ENCODE measurements around the gene FITM1.

FITM1 gene

DNA sequence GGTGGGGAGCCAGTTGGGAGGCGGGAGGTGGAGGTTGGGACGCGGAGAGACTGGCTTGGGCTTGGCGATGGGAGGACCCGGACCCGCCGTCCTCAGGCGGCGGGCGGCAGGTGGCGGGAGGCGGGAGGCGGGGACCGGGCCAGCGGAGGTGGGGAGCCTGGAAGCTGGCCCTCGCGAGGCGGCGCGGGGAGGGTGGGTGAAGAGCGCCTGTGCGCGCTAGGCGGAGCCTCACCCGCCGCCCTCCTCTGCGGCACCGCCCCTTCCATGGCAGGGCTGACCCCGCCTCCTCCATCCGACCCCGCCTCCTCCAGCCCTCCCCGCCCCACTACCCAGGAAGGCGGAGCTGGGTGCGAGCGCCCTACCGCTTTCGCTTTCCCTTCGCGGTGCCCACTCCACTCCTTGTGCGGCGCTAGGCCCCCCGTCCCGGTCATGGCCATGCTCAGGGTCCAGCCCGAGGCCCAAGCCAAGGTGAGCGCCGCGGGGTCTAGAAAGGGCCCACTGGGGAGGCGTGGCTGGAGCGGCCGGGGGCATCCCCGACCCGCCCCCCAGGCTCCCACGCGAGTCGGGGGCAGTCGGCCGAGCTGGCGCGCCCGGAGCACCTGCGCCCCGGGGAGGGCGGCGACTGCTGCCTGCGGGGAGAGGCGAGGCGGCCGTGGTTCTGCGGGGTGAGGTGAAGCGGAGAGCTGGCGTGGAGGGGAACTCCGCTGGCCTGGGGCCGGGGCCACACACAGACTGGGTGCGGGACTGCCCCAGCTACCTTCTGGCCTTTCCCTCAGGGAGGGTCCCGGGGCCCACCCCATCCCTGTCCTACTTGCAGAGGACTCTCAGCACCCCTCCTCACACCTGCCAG, 5.6 kb downstream of the FITM1 start, which contains the start of gene PSME1 (continued):
- TF ChIP-seq, protein P1, sequence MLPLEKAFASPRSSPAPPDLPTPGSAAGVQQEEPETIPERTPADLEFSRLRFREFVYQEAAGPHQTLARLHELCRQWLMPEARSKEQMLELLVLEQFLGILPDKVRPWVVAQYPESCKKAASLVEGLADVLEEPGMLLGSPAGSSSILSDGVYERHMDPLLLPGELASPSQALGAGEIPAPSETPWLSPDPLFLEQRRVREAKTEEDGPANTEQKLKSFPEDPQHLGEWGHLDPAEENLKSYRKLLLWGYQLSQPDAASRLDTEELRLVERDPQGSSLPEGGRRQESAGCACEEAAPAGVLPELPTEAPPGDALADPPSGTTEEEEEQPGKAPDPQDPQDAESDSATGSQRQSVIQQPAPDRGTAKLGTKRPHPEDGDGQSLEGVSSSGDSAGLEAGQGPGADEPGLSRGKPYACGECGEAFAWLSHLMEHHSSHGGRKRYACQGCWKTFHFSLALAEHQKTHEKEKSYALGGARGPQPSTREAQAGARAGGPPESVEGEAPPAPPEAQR (tag by site-specific recombination; IDR thresholded peaks at IDR 0.05) = no peak
- TF ChIP-seq PRDM1 (tag by site-specific recombination; IDR thresholded peaks at IDR 0.05) (no peak), ZNF707 (tag by site-specific recombination; IDR thresholded peaks at IDR 0.05) (no peak), GLI2 (tag by site-specific recombination; IDR thresholded peaks at IDR 0.05; ENCODE audit: borderline replicate concordance, low read depth) (no peak), ZNF335 (tag by site-specific recombination; conservative IDR thresholded peaks at IDR 0.05) (peak; percentile 71; the same call in 1 of the 2 replicates), ZNF677 (tag by site-specific recombination; IDR thresholded peaks at IDR 0.05) (no peak), ZNF19 (tag by site-specific recombination; IDR thresholded peaks at IDR 0.05; ENCODE audit: low read depth) (no peak), ZNF394 (tag by site-specific recombination; IDR thresholded peaks at IDR 0.05; ENCODE audit: borderline replicate concordance) (no peak), ZSCAN30 (tag by site-specific recombination; IDR thresholded peaks at IDR 0.05) (no peak), ZNF664 (tag by site-specific recombination; IDR thresholded peaks at IDR 0.05) (no peak), SCRT2 (tag by site-specific recombination; IDR thresholded peaks at IDR 0.05) (peak; percentile 76), ZBTB7A (tag by site-specific recombination; IDR thresholded peaks at IDR 0.05; ENCODE audit: low read depth) (0 out of 2 replicates have a peak, but pooled peaks have one; percentile 14), KLF16 (tag by site-specific recombination; IDR thresholded peaks at IDR 0.05) (peak; percentile 76), ZNF132 (tag by site-specific recombination; IDR thresholded peaks at IDR 0.05; ENCODE audit: borderline replicate concordance) (no peak), SCRT1 (tag by site-specific recombination; IDR thresholded peaks at IDR 0.05; ENCODE audit: borderline replicate concordance) (no peak; the same call in 1 of the 2 replicates), OSR2 (tag by site-specific recombination; IDR thresholded peaks at IDR 0.05) (no peak; the same call in 1 of the 2 replicates), ZNF530 (tag by site-specific recombination; IDR thresholded peaks at IDR 0.05; ENCODE audit: low read depth) (no peak), ZNF624 (tag by site-specific recombination; IDR thresholded peaks at IDR 0.05) (no peak), ZFP37 (tag by site-specific recombination; IDR thresholded peaks at IDR 0.05) (no peak), ZSCAN23 (tag by site-specific recombination; IDR thresholded peaks at IDR 0.05) (no peak), ZBTB1 (tag by site-specific recombination; IDR thresholded peaks at IDR 0.05) (0 out of 2 replicates have a peak, but pooled peaks have one; percentile 7), ZNF311 (tag by site-specific recombination; IDR thresholded peaks at IDR 0.05; ENCODE audit: borderline replicate concordance) (no peak), ZFP41 (tag by site-specific recombination; IDR thresholded peaks at IDR 0.05; ENCODE audit: borderline replicate concordance) (no peak)
- TF ChIP-seq, protein P2, sequence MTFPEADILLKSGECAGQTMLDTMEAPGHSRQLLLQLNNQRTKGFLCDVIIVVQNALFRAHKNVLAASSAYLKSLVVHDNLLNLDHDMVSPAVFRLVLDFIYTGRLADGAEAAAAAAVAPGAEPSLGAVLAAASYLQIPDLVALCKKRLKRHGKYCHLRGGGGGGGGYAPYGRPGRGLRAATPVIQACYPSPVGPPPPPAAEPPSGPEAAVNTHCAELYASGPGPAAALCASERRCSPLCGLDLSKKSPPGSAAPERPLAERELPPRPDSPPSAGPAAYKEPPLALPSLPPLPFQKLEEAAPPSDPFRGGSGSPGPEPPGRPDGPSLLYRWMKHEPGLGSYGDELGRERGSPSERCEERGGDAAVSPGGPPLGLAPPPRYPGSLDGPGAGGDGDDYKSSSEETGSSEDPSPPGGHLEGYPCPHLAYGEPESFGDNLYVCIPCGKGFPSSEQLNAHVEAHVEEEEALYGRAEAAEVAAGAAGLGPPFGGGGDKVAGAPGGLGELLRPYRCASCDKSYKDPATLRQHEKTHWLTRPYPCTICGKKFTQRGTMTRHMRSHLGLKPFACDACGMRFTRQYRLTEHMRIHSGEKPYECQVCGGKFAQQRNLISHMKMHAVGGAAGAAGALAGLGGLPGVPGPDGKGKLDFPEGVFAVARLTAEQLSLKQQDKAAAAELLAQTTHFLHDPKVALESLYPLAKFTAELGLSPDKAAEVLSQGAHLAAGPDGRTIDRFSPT (tag by site-specific recombination; IDR thresholded peaks at IDR 0.05) = peak; percentile 65; the same call in 1 of the 2 replicates
- TF ChIP-seq, protein P3, sequence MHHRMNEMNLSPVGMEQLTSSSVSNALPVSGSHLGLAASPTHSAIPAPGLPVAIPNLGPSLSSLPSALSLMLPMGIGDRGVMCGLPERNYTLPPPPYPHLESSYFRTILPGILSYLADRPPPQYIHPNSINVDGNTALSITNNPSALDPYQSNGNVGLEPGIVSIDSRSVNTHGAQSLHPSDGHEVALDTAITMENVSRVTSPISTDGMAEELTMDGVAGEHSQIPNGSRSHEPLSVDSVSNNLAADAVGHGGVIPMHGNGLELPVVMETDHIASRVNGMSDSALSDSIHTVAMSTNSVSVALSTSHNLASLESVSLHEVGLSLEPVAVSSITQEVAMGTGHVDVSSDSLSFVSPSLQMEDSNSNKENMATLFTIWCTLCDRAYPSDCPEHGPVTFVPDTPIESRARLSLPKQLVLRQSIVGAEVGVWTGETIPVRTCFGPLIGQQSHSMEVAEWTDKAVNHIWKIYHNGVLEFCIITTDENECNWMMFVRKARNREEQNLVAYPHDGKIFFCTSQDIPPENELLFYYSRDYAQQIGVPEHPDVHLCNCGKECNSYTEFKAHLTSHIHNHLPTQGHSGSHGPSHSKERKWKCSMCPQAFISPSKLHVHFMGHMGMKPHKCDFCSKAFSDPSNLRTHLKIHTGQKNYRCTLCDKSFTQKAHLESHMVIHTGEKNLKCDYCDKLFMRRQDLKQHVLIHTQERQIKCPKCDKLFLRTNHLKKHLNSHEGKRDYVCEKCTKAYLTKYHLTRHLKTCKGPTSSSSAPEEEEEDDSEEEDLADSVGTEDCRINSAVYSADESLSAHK (tag by site-specific recombination; IDR thresholded peaks at IDR 0.05) = peak; percentile 56; the same call in 1 of the 2 replicates
- TF ChIP-seq, protein P4, sequence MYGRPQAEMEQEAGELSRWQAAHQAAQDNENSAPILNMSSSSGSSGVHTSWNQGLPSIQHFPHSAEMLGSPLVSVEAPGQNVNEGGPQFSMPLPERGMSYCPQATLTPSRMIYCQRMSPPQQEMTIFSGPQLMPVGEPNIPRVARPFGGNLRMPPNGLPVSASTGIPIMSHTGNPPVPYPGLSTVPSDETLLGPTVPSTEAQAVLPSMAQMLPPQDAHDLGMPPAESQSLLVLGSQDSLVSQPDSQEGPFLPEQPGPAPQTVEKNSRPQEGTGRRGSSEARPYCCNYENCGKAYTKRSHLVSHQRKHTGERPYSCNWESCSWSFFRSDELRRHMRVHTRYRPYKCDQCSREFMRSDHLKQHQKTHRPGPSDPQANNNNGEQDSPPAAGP (tag by site-specific recombination; IDR thresholded peaks at IDR 0.05) = no peak
- TF ChIP-seq, protein P5, sequence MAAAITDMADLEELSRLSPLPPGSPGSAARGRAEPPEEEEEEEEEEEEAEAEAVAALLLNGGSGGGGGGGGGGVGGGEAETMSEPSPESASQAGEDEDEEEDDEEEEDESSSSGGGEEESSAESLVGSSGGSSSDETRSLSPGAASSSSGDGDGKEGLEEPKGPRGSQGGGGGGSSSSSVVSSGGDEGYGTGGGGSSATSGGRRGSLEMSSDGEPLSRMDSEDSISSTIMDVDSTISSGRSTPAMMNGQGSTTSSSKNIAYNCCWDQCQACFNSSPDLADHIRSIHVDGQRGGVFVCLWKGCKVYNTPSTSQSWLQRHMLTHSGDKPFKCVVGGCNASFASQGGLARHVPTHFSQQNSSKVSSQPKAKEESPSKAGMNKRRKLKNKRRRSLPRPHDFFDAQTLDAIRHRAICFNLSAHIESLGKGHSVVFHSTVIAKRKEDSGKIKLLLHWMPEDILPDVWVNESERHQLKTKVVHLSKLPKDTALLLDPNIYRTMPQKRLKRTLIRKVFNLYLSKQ (tag by site-specific recombination; IDR thresholded peaks at IDR 0.05; ENCODE audit: borderline replicate concordance) = no peak
- TF ChIP-seq, protein P6, sequence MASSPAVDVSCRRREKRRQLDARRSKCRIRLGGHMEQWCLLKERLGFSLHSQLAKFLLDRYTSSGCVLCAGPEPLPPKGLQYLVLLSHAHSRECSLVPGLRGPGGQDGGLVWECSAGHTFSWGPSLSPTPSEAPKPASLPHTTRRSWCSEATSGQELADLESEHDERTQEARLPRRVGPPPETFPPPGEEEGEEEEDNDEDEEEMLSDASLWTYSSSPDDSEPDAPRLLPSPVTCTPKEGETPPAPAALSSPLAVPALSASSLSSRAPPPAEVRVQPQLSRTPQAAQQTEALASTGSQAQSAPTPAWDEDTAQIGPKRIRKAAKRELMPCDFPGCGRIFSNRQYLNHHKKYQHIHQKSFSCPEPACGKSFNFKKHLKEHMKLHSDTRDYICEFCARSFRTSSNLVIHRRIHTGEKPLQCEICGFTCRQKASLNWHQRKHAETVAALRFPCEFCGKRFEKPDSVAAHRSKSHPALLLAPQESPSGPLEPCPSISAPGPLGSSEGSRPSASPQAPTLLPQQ (tag by site-specific recombination; IDR thresholded peaks at IDR 0.05) = peak; percentile 65; the same call in 1 of the 2 replicates

Measured in HEK293 (cell line).